Activated CD8-positive, alpha-beta memory T cell treated with anti-CD3 and anti-CD28 coated beads, Interleukin-2, amount 50 U/mL, for 24 hours (primary cell): ENCODE data around the gene MTA2.
A peak's percentile ranks its signal among the peaks of the same experiment; 100 is the strongest.

ENCODE experiments used
- DNase-seq: peaks from one replicate; pipeline ENCODE4 v3.0.0-alpha.2; 2020; ENCODE audit errors: extremely low read depth

Gene MTA2

GRCh38 chr11:62612366-62613290, 11.0 kb upstream of the MTA2 start, which contains the start of the genes EML3 and ROM1:
Gene EML3, minus strand, starts transcription at chr11:62612775. Its CDS starts 318 bp downstream, at chr11:62612457.
Gene ROM1, plus strand, starts transcription at chr11:62613257. Its CDS starts 25 bp downstream, at chr11:62613282.
- DNase-seq = peak; percentile 72

DNA sequence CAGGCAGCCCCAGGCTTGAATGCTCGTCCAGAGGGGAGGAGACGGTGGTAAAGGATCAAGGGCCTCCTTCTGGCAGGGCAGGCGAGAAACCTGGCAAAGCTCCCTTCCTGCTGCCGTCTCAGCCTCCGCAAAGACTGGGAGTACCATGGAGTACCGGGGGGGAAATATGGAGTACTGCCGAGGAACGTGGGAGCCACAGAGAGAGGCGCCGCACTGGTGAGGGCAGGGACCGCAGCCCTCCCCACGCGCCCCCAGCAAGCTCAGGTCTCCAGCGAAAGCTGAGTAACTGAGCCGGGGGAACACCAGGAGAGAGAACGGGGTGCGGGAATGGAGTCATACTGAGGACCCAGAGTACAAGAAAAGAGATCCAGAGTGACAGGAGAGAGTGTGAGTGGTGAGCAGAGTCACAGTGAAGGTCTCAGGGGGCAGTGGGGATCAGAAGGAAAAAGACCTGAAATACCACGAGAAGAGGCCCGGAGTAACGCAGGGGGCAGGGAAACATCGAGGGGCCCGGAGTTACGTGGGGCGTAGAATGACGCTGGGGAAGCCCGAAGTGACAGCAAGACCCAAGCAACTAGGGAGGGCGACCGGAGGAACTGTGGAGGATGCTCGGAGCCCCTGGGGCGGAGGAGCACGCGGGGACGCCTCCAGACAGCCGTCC, 10.2 kb upstream of the MTA2 start:
- DNase-seq = no peak

GRCh38 chr11:62610814-62611704, 9.4 kb upstream of the MTA2 start:
- no peak for DNase-seq

- DNase-seq = no peak
Observed at GRCh38 chr11:62610403-62610802, 8.7 kb upstream of the MTA2 start.

DNA sequence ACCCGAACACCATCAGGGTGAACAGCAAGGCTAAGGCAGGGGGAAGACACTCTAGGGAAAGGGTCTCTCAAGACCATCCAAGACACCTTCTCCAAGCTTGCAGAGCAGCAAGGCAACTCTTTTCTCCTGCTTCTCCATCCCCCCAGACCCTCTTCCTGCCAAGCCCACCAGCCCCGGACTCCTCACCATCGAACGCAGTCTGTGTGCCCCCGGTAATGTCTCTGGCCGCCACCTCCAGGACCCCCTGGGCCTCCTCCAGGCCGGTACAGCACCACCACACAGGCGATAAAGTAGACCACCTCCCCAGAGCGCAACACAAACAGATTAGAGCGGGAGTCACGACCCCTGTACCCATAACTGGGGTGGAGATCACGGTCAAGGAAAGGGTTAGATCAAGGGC, 7.1 kb upstream of the MTA2 start:
- DNase-seq = no peak

GRCh38 chr11:62607714-62608113, 6.0 kb upstream of the MTA2 start:
- no peak for DNase-seq

DNA sequence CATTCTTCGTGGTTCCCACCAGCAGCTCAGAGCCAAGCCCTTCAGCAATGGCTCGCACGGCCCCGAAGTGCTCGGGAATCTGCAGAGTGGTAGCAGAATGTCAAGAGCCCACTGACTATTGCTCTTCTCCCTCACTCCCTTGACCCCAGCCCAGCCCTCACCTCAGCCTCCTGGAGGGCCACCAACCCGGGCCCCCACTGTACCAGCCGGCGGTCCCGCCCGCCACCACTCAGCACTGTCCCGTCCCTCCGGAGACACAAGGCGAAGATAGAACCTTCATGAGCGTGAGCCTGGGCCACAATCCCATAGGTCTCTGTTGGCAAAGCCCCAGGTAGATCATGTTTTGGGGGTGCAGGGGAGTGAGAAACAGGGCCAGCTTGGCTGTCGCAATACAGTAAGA, 4.2 kb upstream of the MTA2 start:
- DNase-seq = no peak

GRCh38 chr11:62605467-62605866, 3.8 kb upstream of the MTA2 start:
- DNase-seq = no peak

DNA sequence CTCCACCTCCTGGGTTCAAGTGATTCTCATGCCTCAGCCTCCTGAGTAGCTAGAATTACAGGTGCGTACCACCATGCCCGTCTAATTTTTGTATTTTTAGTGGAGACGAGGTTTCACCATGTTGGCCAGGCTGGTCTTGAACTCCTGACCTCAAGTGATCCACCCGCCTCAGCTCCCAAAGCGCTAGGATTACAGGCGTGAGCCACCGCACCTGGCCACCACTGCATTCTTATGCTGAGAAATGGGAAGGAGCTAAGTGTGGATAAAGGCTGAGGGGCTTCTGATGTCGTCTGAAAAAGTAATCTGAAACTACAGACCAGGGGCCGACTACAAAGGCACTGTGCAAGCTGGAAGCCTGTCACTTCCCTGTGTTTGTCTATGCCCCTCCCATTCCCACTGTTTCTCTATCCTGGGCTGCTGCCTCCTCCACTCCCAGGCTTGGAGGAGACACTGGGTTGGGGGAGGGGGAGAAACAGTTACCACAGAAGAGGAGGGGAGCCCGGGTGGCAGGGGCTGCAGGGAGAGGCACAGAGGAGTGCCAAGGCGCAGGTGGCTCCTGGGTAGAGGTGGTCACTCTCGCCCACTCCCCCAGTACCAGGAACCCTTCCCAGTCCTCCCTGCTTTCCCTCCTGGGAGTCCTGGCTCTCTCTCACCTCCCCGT, 2.9 kb upstream of the MTA2 start:
- DNase-seq = no peak

GRCh38 chr11:62603776-62604299, 2.2 kb upstream of the MTA2 start:
- no peak for DNase-seq

DNA sequence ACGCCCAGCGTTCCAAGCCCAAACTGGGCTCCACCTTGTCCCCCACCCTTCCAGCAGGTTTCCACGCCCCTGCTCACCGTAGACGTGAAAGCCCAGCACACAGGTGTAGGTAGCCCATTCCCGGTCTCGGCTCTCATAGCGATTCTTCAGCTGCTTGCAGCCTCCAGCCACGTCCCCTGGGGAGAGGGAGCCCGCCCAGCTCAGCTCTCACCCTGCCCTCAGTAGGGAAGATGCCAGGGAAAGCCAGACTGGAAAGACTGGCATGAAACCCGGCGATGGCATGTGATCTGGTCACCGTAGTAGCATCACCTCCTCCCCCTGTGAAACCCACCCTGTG, 1.4 kb upstream of the MTA2 start:
- DNase-seq = no peak

- no peak for DNase-seq
Observed at GRCh38 chr11:62602141-62603071, 741 bp upstream of the MTA2 start.

- no peak for DNase-seq
Observed at GRCh38 chr11:62601122-62601371, 618 bp downstream of the MTA2 start.

DNA sequence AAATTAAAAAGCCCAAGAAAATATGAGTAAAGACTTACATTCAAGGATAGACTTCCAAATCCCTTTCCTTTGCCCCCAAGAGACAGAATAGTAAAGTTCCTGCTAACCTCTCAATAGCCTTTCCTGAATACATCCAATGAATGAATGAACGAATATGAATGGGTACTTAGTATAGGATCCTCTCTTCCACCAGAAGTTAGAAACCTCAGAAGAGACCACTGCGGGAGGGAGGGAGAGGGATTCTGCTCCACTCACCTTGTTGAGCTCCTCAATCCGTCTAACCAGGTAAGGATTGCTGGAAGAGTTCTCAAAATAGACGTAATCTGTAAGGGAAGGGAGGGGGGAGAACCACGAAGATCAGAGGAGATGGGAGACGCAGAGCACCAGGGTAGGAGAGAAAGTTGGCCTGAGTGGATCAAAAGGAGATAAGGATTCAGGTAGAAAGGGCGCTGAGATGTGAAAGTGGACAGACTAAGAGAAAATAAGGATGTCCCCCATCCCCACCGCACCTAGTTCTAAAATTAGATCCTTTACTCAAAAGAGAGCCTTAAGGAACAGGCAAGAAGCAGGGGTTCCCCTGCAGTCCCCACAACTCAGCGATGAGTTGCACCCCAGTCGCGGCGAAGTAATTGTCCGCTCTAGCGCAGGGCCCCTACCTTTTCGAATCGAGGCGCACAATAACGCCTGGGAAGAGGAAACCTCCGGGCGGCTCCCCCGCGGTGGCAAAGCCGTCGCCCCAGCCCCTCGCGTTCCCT, 1.1 kb downstream of the MTA2 start:
- DNase-seq = no peak

GRCh38 chr11:62599901-62600300, 1.8 kb downstream of the MTA2 start:
- no peak for DNase-seq

DNA sequence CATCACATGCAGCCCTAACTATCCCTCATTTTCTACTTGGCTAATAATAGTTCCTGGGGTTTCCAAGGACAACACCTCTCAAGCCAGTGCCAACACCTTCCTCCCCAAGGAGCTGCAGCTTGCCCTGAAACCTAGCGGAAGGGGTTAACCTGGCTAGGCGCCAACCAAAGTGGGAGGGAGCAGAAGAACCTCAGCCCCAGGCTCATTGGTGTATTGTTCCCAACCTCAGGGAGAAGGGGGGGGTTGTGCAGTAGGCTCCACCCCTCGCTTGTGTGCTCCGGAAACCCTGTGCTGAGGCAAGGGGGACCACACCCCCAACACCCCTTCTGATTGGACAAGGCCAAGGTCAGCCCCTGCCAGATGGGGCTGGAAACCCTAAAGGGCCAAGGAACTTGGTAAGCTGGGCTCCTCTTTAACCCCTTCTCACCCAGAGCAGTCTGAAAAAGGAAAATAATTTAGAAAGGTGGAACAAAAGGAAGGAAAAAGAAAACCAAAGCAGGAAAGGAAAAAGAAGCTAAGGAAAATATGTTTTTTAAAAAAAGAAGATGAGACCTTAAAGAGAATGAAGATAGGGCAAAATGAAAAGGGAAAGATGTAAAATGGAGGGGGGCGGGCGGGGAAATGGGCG, 2.5 kb downstream of the MTA2 start:
- peak; percentile 94 for DNase-seq

DNA sequence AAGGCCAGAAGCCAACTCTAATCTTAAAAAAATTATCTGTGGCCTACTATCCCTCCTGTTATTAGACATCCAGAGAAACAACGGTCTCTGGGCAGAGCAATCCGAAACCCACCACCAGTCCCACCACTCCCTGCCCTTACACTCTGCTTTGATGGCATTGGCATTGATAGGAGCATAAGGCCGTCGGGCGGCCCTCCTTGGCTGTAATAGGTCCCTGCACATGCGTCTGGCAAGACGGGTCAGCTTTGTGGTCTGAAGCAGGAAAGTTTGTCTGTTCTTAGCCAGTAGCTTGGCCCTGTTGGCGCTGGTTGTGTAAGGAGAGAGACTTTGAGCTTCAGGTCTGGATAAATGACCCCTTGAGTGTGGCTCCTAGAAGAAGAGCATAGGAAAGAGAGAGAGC, 6.5 kb downstream of the MTA2 start:
- DNase-seq = no peak

DNA sequence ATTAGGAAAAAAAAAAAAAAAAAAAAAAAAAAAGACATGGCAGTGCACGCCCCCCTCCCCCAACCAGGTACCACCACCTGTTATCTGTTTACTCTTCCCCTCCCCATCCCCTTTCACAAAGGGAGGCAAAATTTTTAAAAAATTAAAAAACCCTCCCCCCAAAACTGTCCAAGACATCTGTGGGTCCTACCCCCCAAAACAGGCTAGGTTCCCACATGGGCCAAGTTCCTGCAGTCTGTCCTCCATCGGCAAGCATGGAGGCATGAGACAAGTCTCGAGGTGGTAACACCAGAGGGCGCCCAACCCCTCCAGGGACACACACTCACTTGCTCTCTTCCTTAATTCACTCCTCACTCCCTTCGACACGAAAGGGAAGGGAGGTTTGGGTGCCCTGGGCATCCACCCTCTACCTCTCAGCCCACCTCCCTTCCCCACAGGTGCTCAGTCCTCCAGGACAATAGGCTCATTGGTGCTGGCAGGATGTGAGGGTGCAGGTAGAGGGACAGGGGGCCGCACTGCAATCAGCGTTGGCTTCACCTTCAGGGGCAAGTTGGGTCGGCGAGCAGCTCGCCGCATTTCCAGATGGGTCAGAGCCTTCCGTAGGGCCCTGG, 8.1 kb downstream of the MTA2 start:
- DNase-seq = no peak

GRCh38 chr11:62592989-62593421, 8.7 kb downstream of the MTA2 start:
- no peak for DNase-seq
